ENCODE measurements around the gene GRIK1.

- no peak for TF ChIP-seq CTCF (conservative IDR thresholded peaks at IDR 0.05)
- no peak for TF ChIP-seq EZH2 (IDR thresholded peaks at IDR 0.05; ENCODE audit: low read depth)
Measured at GRCh38 chr21:29616209-29616751, 323.5 kb downstream of the GRIK1 start.

Data from PC-9 (cell line).